Stimulated activated CD4-positive, alpha-beta T cell treated with anti-CD3 and anti-CD28 coated beads, TNF-alpha, amount 100 ng/mL, for 48 hours (primary cell): ENCODE results near the gene RAMACL.

Source experiments
- DNase-seq, 3 donors: peaks; one replicate each; pipeline ENCODE4 v3.0.0-alpha.2; 2020; ENCODE audit warnings: low read depth in 3 of 3

Gene RAMACL

GRCh38 chr6:166533205-166533824 lies 53.2 kb downstream of the RAMACL start:
- no peak for DNase-seq
